ENCODE results near the gene GNAI1.

Gene GNAI1

GRCh38 chr7:80257756-80258155, 123.1 kb downstream of the GNAI1 start:
- no peaks in the 10 kb centered on the region for H3K36me3 ChIP-seq (ENCODE audit: insufficient read depth, low read length)
- no peak overlapping the region for H3K27ac ChIP-seq

GRCh38 chr7:80260606-80261005, 126.0 kb downstream of the GNAI1 start:
- DNase-seq (ENCODE audit: low read depth, low spot score): no peak
- no peaks in the 10 kb centered on the region for H3K36me3 ChIP-seq (ENCODE audit: insufficient read depth, low read length)
- TF ChIP-seq POLR2AphosphoS5 (IDR thresholded peaks at IDR 0.05; ENCODE audit: borderline replicate concordance, low read depth, low read length) (no peak), FOXP2 (optimal IDR thresholded peaks at IDR 0.05; ENCODE audit: control extremely low read depth, extremely low read length, insufficient read depth) (no peak), EZH2 (IDR thresholded peaks at IDR 0.05) (no peak)
- no peak overlapping the region for H3K4me3 ChIP-seq
- H3K27ac ChIP-seq: no peak overlapping the region
- H3K9ac ChIP-seq (ENCODE audit: insufficient read length): no peak overlapping the region
- no peaks in the 10 kb centered on the region for H3K9me3 ChIP-seq (ENCODE audit: low read depth, low read length)

More at GRCh38 chr7:80257756-80258155, 123.1 kb downstream of the GNAI1 start:
- TF ChIP-seq FOXP2 (optimal IDR thresholded peaks at IDR 0.05; ENCODE audit: control extremely low read depth, extremely low read length, insufficient read depth) (no peak), EZH2 (IDR thresholded peaks at IDR 0.05) (no peak), POLR2AphosphoS5 (IDR thresholded peaks at IDR 0.05; ENCODE audit: borderline replicate concordance, low read depth, low read length) (no peak)
- Histone ChIP-seq H3K4me3 (no peak overlapping the region), H3K9ac (ENCODE audit: insufficient read length) (no peak overlapping the region), H3K9me3 (ENCODE audit: low read depth, low read length) (no peaks in the 10 kb centered on the region)
- DNase-seq (ENCODE audit: low read depth, low spot score): no peak

DNA sequence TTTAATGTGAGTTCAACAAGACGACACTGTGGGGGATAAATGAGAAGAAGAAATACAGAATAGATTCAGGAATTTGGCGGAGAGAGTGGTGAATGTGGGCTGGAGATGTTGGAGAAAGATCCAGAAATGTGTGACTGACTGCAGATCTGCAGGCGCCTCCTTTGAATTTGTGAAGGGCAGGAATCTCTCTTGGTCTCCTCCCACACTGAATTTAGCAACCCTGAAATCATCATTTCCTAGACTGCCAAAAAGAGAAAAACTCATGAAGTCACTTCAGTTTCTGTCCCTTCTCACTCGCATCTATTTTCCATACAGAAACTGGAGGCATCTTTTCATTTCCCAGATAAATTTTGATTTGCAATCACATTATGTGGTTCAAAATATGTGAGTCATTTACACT, 128.7 kb downstream of the GNAI1 start:
- DNase-seq (ENCODE audit: low read depth, low spot score): no peak
- Histone ChIP-seq H3K9me3 (ENCODE audit: low read depth, low read length) (no peaks in the 10 kb centered on the region), H3K27ac (no peak overlapping the region), H3K36me3 (ENCODE audit: insufficient read depth, low read length) (no peaks in the 10 kb centered on the region), H3K4me3 (no peak overlapping the region), H3K9ac (ENCODE audit: insufficient read length) (no peak overlapping the region)
- TF ChIP-seq FOXP2 (optimal IDR thresholded peaks at IDR 0.05; ENCODE audit: control extremely low read depth, extremely low read length, insufficient read depth) (no peak), EZH2 (IDR thresholded peaks at IDR 0.05) (no peak), POLR2AphosphoS5 (IDR thresholded peaks at IDR 0.05; ENCODE audit: borderline replicate concordance, low read depth, low read length) (no peak)

- no peak for TF ChIP-seq FOXP2 (optimal IDR thresholded peaks at IDR 0.05; ENCODE audit: control extremely low read depth, extremely low read length, insufficient read depth)
- no peak for TF ChIP-seq POLR2AphosphoS5 (IDR thresholded peaks at IDR 0.05; ENCODE audit: borderline replicate concordance, low read depth, low read length)
- no peak for TF ChIP-seq EZH2 (IDR thresholded peaks at IDR 0.05)
- H3K9me3 ChIP-seq (ENCODE audit: low read depth, low read length): no peaks in the 10 kb centered on the region
- no peaks in the 10 kb centered on the region for H3K36me3 ChIP-seq (ENCODE audit: insufficient read depth, low read length)
- DNase-seq (ENCODE audit: low read depth, low spot score): no peak
- H3K27ac ChIP-seq: no peak overlapping the region
- no peak overlapping the region for H3K9ac ChIP-seq (ENCODE audit: insufficient read length)
- H3K4me3 ChIP-seq: no peak overlapping the region
Measured at GRCh38 chr7:80263821-80264220, 129.2 kb downstream of the GNAI1 start.

DNA sequence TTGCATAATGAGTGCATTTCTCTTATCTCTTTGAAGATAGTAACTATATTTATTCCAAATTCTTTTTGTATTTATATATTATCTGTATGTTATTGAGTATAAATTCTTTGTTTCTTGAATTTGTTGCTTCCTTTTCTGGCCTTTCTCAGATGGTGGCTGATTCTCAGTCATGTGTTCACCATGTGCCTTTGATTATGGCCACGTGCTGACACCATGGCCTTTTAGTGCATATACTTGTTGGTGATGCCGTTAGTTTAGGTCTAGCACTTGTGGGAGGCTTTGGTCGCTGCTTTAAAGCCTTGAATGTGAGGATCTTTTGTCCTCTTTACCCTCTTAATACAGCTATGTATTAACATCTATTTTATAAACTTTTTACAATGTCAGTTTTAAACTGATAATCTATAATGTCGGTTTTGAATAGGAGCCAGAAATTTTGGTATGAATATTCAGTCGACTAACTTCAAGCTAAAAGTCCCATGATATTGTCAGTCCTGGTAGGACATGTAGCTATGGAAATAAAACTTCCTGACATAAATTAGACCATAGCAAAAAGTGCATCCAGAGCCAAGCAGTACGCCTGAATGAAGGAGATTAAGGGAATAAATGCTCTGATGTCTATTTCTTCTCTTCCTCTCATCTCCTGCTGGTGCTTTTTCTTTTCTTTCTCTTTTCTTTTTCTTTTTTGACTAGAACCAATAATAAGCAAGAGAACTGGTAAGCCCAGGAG, 130.3 kb downstream of the GNAI1 start:
- Histone ChIP-seq H3K9me3 (ENCODE audit: low read depth, low read length) (no peaks in the 10 kb centered on the region), H3K4me3 (no peak overlapping the region), H3K9ac (ENCODE audit: insufficient read length) (no peak overlapping the region), H3K36me3 (ENCODE audit: insufficient read depth, low read length) (no peaks in the 10 kb centered on the region), H3K27ac (no peak overlapping the region)
- no peak for TF ChIP-seq FOXP2 (optimal IDR thresholded peaks at IDR 0.05; ENCODE audit: control extremely low read depth, extremely low read length, insufficient read depth)
- no peak for TF ChIP-seq POLR2AphosphoS5 (IDR thresholded peaks at IDR 0.05; ENCODE audit: borderline replicate concordance, low read depth, low read length)
- no peak for TF ChIP-seq EZH2 (IDR thresholded peaks at IDR 0.05)
- DNase-seq (ENCODE audit: low read depth, low spot score): no peak

GRCh38 chr7:80272560-80273239, 138.1 kb downstream of the GNAI1 start:
- no peaks in the 10 kb centered on the region for H3K9me3 ChIP-seq (ENCODE audit: low read depth, low read length)
- TF ChIP-seq POLR2AphosphoS5 (IDR thresholded peaks at IDR 0.05; ENCODE audit: borderline replicate concordance, low read depth, low read length) (no peak), FOXP2 (optimal IDR thresholded peaks at IDR 0.05; ENCODE audit: control extremely low read depth, extremely low read length, insufficient read depth) (no peak), EZH2 (IDR thresholded peaks at IDR 0.05) (no peak)
- DNase-seq (ENCODE audit: low read depth, low spot score): no peak
- H3K36me3 ChIP-seq (ENCODE audit: insufficient read depth, low read length): no peaks in the 10 kb centered on the region
- no peak overlapping the region for H3K9ac ChIP-seq (ENCODE audit: insufficient read length)
- peak overlapping the region; percentile 42 for H3K4me3 ChIP-seq
- peak overlapping the region; percentile 78 for H3K27ac ChIP-seq

GRCh38 chr7:80273327-80273726, 138.7 kb downstream of the GNAI1 start:
- Histone ChIP-seq H3K27ac (peak overlapping the region; percentile 78), H3K9me3 (ENCODE audit: low read depth, low read length) (no peaks in the 10 kb centered on the region), H3K36me3 (ENCODE audit: insufficient read depth, low read length) (no peaks in the 10 kb centered on the region), H3K4me3 (peak overlapping the region; percentile 16; the same call in 1 of the 2 replicates), H3K9ac (ENCODE audit: insufficient read length) (no peak overlapping the region)
- TF ChIP-seq EZH2 (IDR thresholded peaks at IDR 0.05) (no peak), POLR2AphosphoS5 (IDR thresholded peaks at IDR 0.05; ENCODE audit: borderline replicate concordance, low read depth, low read length) (no peak), FOXP2 (optimal IDR thresholded peaks at IDR 0.05; ENCODE audit: control extremely low read depth, extremely low read length, insufficient read depth) (no peak)
- no peak for DNase-seq (ENCODE audit: low read depth, low spot score)

DNA sequence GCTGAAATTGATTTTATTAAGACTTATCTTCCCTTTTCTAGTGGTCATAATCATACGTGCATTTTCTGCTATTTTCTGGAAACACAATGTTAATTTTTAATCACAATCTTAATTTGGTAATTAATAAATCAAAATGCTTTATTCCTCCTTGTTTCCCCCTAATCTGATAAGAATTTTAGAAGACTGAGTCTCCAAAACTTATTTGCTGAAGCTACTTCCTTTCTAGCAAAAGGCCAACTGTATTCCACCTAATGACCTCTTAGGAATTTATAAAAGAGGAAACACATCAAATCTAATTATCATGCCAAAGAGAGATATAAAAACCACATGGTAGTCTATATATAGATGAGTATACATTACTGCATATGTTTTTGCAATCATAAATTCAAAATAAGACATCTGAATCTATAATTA, 140.6 kb downstream of the GNAI1 start:
- TF ChIP-seq POLR2AphosphoS5 (IDR thresholded peaks at IDR 0.05; ENCODE audit: borderline replicate concordance, low read depth, low read length) (no peak; the same call in 1 of the 2 replicates), FOXP2 (optimal IDR thresholded peaks at IDR 0.05; ENCODE audit: control extremely low read depth, extremely low read length, insufficient read depth) (no peak), EZH2 (IDR thresholded peaks at IDR 0.05) (no peak)
- peak overlapping the region; percentile 25; the same call in 1 of the 2 replicates for H3K4me3 ChIP-seq
- no peaks in the 10 kb centered on the region for H3K36me3 ChIP-seq (ENCODE audit: insufficient read depth, low read length)
- no peak overlapping the region for H3K9ac ChIP-seq (ENCODE audit: insufficient read length)
- no peaks in the 10 kb centered on the region for H3K9me3 ChIP-seq (ENCODE audit: low read depth, low read length)
- no peak for DNase-seq (ENCODE audit: low read depth, low spot score)
- peak overlapping the region; percentile 59; the same call in 1 of the 2 replicates for H3K27ac ChIP-seq
